IMR-90 (cell line): ENCODE data around the gene ARHGAP32. TPM values are rescaled to one million over a fixed set of nuclear protein-coding genes. Genes with fewer than 3 reads are reported as not detected.

Experiments used
- CEBPB ChIP-seq: IDR thresholded peaks from 2 replicates; pipeline ENCODE4 v1.6.1; 2012; ENCODE audit warnings: low read depth, low read length, improper control_type of control experiment
- polyA plus RNA-seq, 3 experiments: library from polyadenylated mRNA; depleted of rRNA; stranded (reverse); fragments of >200 nt; gene quantifications; 2 replicates each; pipeline ENCODE4 v1.2.3, GENCODE V29; 2012; ENCODE audit warnings: low replicate concordance in 1 of 3
- total RNA-seq: library from RNA; depleted of rRNA; stranded (reverse); fragments of >200 nt; gene quantifications from 2 replicates; pipeline ENCODE4 v1.2.3, GENCODE V29; 2012
- TF ChIP-seq, protein P1 (sequence below): conservative IDR thresholded peaks from 2 replicates; pipeline ENCODE4 v1.5.1; 2012; ENCODE audit warnings: mild to moderate bottlenecking, low read depth, low read length, improper control_type of control experiment

Gene ARHGAP32
- total and polyA plus RNA-seq, 2 of the 4 experiments (the other 2 are of a cell fraction) = 4.1 to 8.4 TPM

DNA sequence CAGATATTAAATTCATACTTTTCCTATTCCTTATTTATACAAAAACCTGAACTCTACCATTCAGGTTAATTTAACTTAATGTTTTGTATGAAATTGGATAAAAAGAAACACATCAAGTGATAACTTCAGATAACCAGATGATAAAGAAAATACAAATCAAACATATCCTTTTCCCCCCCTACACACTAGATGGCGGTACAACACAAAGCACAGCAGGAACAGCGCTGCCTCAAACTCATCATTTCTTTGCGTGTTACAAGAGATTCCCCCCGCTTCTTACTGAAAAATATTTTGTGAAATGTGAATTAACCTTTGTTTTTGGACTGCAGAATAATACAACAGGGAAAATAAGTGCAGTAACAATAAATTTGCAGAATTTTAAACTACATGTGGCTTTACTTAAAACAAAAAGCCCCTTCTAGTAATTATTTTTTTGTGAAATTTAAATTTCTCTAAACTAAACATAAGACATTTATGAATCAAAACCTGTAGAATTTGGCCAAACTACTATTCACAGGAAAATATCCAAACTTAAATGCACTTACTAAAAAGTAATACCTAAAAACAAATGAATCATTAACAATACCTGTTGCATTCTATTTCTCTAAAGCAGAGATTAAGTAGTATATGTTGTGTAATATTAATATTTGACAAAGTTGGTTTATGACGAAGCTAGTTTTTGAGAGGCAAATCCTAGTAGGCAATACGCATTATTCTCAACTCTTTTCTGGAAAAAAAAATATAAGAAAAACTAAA lies 74.4 kb downstream of the ARHGAP32 start (continued):
- TF ChIP-seq, protein P1, sequence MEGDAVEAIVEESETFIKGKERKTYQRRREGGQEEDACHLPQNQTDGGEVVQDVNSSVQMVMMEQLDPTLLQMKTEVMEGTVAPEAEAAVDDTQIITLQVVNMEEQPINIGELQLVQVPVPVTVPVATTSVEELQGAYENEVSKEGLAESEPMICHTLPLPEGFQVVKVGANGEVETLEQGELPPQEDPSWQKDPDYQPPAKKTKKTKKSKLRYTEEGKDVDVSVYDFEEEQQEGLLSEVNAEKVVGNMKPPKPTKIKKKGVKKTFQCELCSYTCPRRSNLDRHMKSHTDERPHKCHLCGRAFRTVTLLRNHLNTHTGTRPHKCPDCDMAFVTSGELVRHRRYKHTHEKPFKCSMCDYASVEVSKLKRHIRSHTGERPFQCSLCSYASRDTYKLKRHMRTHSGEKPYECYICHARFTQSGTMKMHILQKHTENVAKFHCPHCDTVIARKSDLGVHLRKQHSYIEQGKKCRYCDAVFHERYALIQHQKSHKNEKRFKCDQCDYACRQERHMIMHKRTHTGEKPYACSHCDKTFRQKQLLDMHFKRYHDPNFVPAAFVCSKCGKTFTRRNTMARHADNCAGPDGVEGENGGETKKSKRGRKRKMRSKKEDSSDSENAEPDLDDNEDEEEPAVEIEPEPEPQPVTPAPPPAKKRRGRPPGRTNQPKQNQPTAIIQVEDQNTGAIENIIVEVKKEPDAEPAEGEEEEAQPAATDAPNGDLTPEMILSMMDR = peak; percentile 99
- TF ChIP-seq CEBPB = peak; percentile 25; the same call in 1 of the 2 replicates
